Left lung (tissue), 10 donors: ENCODE results near the gene FRYL. TPM values are rescaled to one million over a fixed set of nuclear protein-coding genes. Genes with fewer than 3 reads are reported as not detected.

Experiments used
- ATAC-seq: fragments of 200-7000 bp; cut with Tn5 transposase; one replicate; pipeline ENCODE4 v1.9.1; 2020; ENCODE audit warnings: moderate library complexity
- DNase-seq, 4 donors: peaks; one replicate each; pipeline ENCODE4 v3.0.0-alpha.2; 2013 to 2020
- H3K27ac ChIP-seq, 2 donors: fragments of 200-600 bp; sonication (generic) in 1 of 2; one replicate each; pipeline versions ENCODE4 v1.5.0 to v1.8.0; 2020 to 2021
- H3K27me3 ChIP-seq, 2 donors: fragments of 200-600 bp; sonication (generic) in 1 of 2; one replicate each; pipeline versions ENCODE4 v1.5.0 to v1.8.0; 2020 to 2021
- H3K36me3 ChIP-seq, 2 donors: fragments of 200-600 bp; sonication (generic) in 1 of 2; one replicate each; pipeline versions ENCODE4 v1.5.0 to v1.8.0; 2020 to 2021
- H3K4me1 ChIP-seq, 2 donors: fragments of 200-600 bp; one replicate each; pipeline ENCODE4 v1.8.0; 2021
- H3K4me3 ChIP-seq, 2 donors: fragments of 200-600 bp; sonication (generic) in 1 of 2; one replicate each; pipeline versions ENCODE4 v1.5.0 to v1.8.0; 2020 to 2021; ENCODE audit warnings: mild to moderate bottlenecking in 1 of 2
- H3K9me3 ChIP-seq, 2 donors: fragments of 200-600 bp; sonication (generic) in 1 of 2; one replicate each; pipeline versions ENCODE4 v1.5.0 to v1.8.0; 2020 to 2021
- intact Hi-C, 2 donors: fragments of 100-400 bp; cut with DNase I; formaldehyde crosslinking; loops; one replicate each; pipeline versions ENCODE4 v1.11.2 to v1.14.2; 2022
- polyA plus RNA-seq, 6 donors: library from polyadenylated mRNA; unstranded; fragments of 120-200 nt; gene quantifications; one replicate each; pipeline ENCODE4 v1.2.1, GENCODE V29; 2013; ENCODE audit not compliant: insufficient read length in 6 of 6
- total RNA-seq, 2 donors: library from RNA; stranded (reverse); fragmentation: NEBNext Ultra II Directional; extraction: Animal tissue kit (Norgen Biotek cat#: 25700); gene quantifications; one replicate each; pipeline ENCODE4 v1.2.1, GENCODE V29; 2021
- TF ChIP-seq, protein P1 (sequence below), 2 donors: fragments of 200-600 bp; sonication (generic) in 1 of 2; IDR thresholded peaks; one replicate each; pipeline versions ENCODE4 v1.5.0 to v1.8.0; 2021; ENCODE audit warnings: antibody characterized with exemption in 2 of 2
- donor health status: DM: no; HTN: yes; CAD: no.
- donor health status: DM: no; HTN: no; CAD: no.

FRYL gene
- total and polyA plus RNA-seq, 8 donors, result 41.9 to 72.7 (median 50.3) TPM

DNA sequence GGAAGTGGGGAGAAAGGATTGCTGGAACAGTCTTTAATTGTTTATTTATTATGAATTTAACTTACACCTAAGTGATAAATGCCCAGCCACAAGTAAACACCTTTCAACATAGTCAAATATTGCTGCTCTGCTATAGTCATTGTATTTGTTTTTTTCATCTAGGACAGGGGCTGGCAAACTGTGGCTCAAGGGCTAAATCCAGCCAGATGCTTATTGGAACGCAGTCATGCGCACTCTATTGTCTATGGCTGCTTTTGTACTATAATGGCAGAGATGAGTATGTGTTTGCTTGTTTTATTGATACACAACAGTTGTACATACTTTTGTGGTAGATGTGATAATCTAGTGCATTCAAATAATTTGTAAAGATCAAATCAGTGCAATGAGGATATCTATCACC, 194.7 kb downstream of the FRYL start:
- DNase-seq (no peak), ATAC-seq (no peak)
- peaks cover 0 to 21% of the 10 kb centered on the region in 2 donors for H3K4me1 ChIP-seq
- H3K4me3 ChIP-seq, result no peak overlapping the region
- H3K36me3 ChIP-seq, result peaks cover 0 to 56% of the 10 kb centered on the region in 2 donors
- H3K27me3 ChIP-seq, result no peaks in the 10 kb centered on the region
- TF ChIP-seq, protein P1, sequence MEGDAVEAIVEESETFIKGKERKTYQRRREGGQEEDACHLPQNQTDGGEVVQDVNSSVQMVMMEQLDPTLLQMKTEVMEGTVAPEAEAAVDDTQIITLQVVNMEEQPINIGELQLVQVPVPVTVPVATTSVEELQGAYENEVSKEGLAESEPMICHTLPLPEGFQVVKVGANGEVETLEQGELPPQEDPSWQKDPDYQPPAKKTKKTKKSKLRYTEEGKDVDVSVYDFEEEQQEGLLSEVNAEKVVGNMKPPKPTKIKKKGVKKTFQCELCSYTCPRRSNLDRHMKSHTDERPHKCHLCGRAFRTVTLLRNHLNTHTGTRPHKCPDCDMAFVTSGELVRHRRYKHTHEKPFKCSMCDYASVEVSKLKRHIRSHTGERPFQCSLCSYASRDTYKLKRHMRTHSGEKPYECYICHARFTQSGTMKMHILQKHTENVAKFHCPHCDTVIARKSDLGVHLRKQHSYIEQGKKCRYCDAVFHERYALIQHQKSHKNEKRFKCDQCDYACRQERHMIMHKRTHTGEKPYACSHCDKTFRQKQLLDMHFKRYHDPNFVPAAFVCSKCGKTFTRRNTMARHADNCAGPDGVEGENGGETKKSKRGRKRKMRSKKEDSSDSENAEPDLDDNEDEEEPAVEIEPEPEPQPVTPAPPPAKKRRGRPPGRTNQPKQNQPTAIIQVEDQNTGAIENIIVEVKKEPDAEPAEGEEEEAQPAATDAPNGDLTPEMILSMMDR (IDR thresholded peaks at IDR 0.05), result no peak
- intact Hi-C loops, result no loop called here
- H3K27ac ChIP-seq, result no peak overlapping the region
- H3K9me3 ChIP-seq, result no peaks in the 10 kb centered on the region

DNA sequence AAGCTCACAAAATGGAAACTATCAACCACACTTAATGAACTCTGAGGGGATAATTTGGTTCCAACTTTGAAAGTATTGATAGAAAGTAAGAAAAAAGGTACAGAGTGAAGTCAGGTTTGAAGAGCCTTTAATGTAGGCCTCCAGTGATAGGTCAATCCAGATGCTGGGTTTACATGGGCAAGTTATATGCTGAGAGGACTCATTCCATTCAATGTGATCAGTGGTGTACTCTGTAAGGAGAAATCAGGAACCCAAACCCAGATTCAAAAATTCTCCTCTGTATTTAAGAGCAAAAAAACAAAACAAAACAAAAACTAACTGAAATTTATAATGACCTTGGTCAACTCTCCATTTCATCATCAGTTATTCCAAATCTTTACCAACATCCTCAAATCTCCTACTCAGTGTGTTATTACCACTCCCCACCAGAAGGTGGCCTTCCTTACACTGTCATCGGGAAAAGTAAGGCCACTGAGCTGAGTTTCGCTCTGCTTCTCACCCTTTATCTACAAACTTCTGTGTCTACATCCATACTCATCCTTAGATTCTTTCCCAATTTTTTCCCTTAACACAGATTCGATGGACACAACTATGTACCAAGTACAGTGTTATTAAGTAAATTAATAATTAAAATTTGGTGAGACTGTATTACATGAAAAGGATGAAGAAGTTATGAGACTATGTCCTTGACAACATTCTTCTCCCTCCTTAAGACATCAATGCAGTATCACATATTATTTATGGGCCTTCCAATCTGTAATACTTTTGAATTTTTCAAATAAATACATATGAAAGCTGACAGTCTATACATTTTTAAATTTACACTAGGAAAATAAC, 201.7 kb downstream of the FRYL start:
- no peak overlapping the region for H3K4me3 ChIP-seq
- no peaks in the 10 kb centered on the region for H3K4me1 ChIP-seq
- no peak overlapping the region for H3K27ac ChIP-seq
- DNase-seq (peak in 2 of 4 donors; percentile 57 to 77), ATAC-seq (peak; percentile 98)
- H3K27me3 ChIP-seq, result no peaks in the 10 kb centered on the region
- H3K9me3 ChIP-seq, result no peaks in the 10 kb centered on the region
- TF ChIP-seq, protein P1 (IDR thresholded peaks at IDR 0.05), result peak; percentile 83 to 90
- intact Hi-C loops, result loop anchor here in 1 of 2 donors (10.0 kb wide), 1 partner anchor 386 kb away; no protein-coding TSS in a partner anchor
- H3K36me3 ChIP-seq, result peaks cover 0 to 50% of the 10 kb centered on the region in 2 donors

DNA sequence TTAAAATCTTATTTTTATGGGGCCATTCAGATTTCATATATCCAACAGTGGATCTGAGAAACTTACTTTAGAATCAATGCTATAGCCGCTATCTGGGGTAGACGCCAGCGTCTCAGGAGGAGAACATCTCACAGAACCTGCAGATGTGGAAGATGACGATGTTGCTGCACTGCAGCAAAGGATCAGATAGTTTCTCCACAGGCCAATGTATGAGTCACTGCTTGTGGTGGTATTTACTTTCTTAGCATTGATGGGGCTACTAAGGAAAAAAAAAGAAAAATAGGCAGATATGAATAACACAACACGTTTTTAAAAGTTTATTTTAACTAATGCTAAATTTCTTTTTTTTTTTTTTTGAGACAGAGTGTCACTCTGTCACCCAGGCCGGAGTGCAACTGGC, 204.1 kb downstream of the FRYL start:
- H3K4me1 ChIP-seq, result no peaks in the 10 kb centered on the region
- no peaks in the 10 kb centered on the region for H3K27me3 ChIP-seq
- intact Hi-C loops, result loop anchor here in 1 of 2 donors (10.0 kb wide), 1 partner anchor 389 kb away; no protein-coding TSS in a partner anchor
- no peak overlapping the region for H3K27ac ChIP-seq
- H3K9me3 ChIP-seq, result no peaks in the 10 kb centered on the region
- DNase-seq, result no peak
- no peak for ATAC-seq
- TF ChIP-seq, protein P1 (IDR thresholded peaks at IDR 0.05), result no peak
- H3K4me3 ChIP-seq, result no peak overlapping the region
- peaks cover 0 to 58% of the 10 kb centered on the region in 2 donors for H3K36me3 ChIP-seq

DNA sequence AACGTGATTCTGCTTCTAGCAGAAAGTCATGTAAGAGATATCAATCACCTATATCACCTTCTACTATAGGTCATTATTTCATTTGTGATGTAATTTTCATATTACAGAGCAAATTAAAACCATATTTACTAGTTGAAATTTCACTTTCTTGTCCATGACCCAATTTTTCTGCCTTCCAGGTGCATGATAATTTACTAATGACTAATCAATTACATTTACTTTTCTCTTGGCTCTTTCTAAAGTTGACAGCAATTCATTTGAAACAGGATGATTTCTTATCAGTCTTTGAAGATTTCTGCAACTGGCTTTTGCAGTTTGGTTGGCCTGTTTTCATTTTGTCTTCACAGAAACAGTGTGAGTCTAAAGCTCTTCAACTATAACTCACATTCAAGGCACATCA, 208.6 kb downstream of the FRYL start:
- Histone ChIP-seq H3K36me3 (peaks cover 0 to 91% of the 10 kb centered on the region in 2 donors), H3K27me3 (no peaks in the 10 kb centered on the region), H3K4me3 (no peak overlapping the region), H3K4me1 (no peaks in the 10 kb centered on the region), H3K9me3 (no peaks in the 10 kb centered on the region), H3K27ac (no peak overlapping the region)
- ATAC-seq (no peak), DNase-seq (no peak)
- intact Hi-C loops, result loop anchor here in 1 of 2 donors (10.0 kb wide), 1 partner anchor 393 kb away; no protein-coding TSS in a partner anchor
- TF ChIP-seq, protein P1 (IDR thresholded peaks at IDR 0.05), result no peak

DNA sequence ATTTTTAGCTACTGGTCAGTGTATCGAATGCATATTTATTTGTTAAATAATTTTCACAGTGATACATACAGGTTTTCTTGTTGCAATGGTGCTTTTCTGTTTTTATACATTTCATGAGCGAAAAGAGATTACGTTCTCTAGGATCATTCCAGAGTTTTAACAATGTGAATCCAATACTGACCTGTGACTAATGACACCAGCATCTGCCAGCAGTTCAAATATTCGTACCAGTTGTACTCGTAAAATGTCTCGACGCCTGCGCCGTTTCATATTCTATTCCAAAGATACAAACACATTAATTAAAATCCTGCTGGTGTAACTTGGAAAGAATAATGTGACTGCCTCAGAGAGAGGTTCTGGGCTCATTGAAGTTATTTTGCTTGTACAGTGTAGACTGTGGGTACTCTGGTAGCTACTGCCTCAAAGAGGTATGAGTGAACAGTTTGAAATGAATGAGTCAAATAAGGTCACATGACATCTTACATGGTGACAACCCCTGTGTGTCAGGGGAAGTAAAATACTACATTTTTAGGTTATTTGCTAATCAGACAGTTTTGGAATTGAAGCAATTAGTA, 209.3 kb downstream of the FRYL start:
- Histone ChIP-seq H3K36me3 (peaks cover 0 to 90% of the 10 kb centered on the region in 2 donors), H3K9me3 (no peaks in the 10 kb centered on the region), H3K27me3 (no peaks in the 10 kb centered on the region), H3K4me1 (no peaks in the 10 kb centered on the region), H3K27ac (no peak overlapping the region), H3K4me3 (no peak overlapping the region)
- no peak for ATAC-seq
- no peak for DNase-seq
- TF ChIP-seq, protein P1 (IDR thresholded peaks at IDR 0.05), result no peak
- intact Hi-C loops, result loop anchor here in 1 of 2 donors (10.0 kb wide), 1 partner anchor 394 kb away; no protein-coding TSS in a partner anchor
